Amniotic stem cell (primary cell): Measurements from ENCODE around the gene PREB.
"Not testable (repeated sequence)": the region's sequence is repeated elsewhere in the genome, so short reads cannot be mapped to it uniquely, and the experiment has no call there.

ENCODE experiments used
- DNase-seq: peaks from one replicate; lab custom pipeline; 2025; lab: John Stamatoyannopoulos, UW

Gene PREB, protein sequence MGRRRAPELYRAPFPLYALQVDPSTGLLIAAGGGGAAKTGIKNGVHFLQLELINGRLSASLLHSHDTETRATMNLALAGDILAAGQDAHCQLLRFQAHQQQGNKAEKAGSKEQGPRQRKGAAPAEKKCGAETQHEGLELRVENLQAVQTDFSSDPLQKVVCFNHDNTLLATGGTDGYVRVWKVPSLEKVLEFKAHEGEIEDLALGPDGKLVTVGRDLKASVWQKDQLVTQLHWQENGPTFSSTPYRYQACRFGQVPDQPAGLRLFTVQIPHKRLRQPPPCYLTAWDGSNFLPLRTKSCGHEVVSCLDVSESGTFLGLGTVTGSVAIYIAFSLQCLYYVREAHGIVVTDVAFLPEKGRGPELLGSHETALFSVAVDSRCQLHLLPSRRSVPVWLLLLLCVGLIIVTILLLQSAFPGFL

DNA sequence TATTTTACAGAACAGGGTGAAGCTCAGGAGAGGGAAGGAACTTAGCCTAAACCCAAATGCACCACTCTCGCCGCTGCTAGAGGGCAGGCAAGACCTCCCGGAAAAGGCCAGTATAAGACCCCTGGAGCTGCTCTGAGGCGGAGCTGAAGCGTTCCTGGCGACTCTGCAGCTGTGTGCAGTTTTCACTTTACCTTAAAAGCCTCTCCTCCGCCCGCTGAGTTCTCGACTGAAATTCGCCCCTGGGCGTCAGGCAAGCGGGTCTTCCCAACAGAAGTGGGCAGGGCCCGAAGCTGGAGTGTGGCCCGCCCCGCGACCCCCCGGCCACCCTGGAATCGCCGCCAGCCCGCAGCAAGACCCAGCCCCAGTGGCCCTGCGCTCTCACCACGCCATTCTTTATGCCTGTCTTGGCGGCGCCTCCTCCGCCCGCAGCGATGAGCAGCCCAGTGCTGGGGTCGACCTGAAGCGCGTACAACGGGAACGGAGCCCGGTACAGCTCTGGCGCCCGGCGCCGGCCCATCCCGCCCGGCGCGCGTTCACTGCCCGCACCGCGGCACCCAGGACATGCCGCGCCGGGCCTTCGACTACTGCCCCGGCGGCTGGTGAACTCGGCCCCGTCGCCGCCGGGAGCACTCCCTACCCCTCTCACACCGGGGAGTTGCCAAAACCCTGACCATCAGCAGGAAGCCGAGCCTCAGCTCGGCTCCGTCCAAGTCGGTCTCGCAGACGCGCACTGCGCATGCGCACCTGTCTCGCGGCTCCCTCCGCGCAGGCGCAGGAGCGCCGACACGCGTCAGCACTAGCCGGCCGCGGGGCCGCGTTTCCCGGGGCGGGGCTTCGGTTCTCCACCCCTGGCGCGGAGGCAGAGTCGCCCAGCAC lies at the start of gene PREB:
Gene PREB, minus strand, starts transcription at position 732 of the 876 bp plus-strand sequence. Its CDS starts 215 bp downstream, at position 517.
- peak; percentile 90 for DNase-seq

DNA sequence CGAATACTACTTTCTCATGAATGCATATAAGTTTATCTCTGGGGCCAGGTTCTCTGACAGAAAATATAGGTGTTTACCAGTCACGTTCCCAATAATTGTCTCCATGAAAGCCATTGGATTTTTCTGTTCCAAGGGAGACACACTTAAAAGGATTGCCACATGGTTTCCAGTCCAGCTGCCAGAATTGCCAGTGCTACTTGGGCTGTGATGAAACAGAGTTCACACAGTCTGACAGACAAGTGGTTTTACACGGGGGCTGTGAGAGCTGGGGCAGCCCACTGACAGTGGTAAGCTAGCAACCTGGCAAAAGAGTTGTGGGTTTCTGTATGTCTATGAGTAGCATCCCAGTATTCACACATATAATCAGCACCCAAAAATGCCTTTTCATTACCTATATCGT lies 49.7 kb upstream of the PREB start:
- DNase-seq: no peak

DNA sequence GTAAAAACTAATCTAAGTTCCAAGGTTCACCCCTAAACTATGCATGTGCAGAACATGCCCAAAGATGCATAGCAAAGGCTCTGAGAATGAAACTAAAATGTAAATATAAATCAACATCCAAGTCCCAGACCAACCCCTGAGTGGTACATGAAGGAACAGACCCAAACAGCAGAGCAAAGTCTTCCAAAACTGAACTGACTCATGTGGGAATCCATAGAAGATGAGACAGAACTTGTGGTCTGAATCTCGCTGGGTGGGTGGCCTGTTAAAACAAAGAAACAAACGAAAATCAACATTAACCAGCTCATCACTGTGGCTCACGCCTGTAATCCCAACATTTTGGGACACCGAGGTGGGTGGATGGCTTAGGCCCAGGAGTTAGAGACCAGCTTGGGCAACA lies 47.9 kb upstream of the PREB start:
- DNase-seq: no peak

DNA sequence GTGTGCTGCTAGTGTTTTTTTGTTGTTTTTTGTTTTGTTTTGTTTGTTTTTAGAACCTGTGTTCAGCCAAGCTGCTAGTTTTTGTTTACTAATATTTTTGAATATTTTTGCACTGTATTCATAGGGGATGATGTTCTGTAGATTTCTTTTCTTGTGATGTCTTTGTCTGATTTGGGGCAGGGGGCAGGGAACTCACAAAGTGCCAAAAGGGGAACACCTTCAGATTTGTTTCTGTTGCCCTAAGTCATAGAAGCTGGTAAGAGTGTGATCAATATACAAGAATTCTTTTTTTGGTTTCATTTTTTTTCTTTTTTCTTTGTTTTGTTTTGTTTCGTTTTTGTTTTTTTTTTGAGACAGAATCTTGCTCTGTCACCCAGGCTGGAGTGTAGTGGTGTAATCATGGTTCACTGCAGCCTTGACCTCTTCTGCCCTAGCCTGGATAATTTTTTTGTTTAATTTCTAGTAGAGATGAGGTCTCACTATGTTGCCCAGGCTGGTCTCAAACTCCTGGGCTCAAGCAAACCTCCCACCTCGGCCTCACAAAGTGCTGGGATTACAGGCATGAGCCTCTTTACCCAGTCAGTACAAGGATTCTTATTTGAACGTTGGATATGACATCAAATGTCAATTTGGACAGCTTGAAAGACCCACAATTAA lies 45.0 kb upstream of the PREB start:
- no peak for DNase-seq

DNA sequence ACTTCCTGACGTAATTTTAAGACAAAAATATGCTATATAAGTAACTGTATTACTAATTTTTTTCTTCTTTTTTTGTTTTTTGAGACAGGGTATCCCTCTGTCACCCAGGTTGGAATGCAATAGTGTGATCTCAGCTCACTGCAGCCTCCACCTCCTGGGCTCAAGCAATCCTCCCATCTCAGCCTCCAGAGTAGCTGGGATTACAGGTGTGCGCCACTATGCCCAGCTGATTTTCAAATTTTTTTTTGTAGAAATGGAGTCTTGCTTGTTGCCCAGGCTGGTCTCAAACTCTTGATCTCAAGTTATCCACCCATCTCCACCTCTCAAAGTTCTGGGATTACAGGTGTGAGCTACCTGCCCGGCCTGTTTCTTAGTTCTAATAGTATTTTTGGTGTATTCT lies 44.0 kb upstream of the PREB start:
- no peak for DNase-seq

DNA sequence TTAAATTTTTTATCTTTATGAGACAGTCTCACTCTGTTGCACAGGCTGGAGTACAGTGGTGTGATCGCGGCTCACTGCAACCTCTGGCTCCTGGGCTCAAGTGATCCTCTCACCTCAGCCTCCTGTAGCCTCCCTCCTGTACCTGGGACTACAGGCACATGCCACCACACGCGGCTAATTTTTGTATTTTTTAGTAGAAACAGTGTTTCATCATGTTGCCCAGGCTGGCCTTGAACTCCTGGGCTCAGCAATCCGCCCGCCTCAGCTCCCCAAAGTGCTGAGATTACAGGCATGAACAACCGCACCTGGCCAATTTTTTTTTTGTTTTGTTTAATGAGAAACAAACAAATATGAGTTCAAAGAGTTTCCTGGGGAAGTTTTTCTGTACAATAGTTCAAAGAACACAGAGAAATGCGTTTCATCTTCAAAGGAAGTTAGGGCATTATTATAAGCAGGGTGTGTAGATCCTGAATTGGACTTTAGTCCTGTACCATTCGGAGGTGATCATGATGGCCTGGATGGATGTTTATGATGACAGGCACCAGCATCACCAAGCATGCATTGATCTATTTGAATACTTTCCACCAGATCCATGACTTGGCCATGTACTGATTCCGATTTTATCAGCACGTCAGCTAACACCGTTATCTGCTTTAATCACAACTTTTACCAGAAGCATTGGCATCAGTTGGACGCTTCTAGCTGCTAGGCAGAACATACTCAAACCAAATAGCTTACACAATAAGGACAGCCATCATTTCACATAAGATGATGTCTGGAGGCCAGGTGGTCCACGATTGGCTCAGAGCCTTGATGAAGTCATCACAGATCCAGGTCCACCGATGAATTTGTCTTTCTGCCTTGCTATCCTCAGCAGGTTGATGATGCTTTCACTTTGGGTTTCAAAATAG lies 43.3 kb upstream of the PREB start:
- DNase-seq: no peak

DNA sequence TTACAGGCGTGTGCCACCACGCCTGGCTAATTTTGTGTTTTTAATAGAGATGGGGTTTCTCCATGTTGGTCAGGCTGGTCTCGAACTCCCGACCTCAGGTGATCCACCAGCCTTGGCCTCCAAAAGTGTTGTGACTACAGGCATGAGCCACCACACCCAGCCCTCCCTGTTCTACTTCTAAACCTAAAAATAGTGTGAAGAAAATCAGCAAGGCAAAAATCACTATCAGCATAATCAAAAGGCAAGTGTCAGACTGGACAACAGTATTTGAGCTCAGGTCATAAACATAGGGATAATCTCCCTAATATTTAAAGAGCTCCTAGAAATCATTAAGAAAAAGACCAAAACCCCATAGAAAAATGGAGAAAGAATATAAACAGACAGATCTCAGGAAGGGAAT lies 41.3 kb upstream of the PREB start:
- DNase-seq: not testable (repeated sequence)

DNA sequence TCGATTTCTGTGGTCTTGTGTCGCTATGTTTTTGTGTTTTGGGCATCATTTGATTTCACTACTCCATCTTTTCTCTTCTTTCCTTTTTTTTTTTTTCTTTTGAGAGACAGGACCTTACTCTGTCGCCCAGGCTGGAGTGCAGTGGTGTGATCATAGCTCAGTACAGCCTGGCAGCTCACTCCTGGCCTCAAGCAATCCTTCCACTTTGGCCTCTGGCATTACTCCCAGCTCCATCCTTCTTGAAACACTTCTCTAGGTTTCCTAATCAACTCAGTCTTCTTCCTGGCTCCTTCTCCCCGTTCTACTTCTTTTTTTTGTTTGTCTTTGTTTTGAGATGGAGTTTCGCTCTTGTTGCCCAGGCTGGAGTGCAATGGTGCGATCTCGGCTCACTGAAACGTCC lies 40.9 kb upstream of the PREB start:
- DNase-seq: no peak

DNA sequence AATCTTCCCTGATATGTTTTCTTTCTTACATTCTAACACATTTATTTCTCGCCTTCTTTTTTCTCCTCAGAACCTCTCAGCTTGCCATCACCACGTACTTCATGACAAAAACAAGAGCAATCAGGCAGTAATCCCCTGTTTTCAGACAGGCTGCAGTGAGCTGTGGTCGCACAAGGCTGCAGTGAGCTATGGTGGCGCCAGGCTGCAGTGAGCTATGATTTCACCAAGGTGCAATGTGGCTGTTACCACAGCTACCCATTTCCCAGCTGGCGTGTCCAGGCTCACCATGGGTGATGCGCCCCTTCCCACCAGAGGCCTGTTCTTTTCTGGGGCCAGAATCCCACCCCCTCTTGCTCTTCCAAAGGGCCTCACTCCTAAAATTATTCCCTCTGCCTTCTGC lies 40.2 kb upstream of the PREB start:
- no peak for DNase-seq

DNA sequence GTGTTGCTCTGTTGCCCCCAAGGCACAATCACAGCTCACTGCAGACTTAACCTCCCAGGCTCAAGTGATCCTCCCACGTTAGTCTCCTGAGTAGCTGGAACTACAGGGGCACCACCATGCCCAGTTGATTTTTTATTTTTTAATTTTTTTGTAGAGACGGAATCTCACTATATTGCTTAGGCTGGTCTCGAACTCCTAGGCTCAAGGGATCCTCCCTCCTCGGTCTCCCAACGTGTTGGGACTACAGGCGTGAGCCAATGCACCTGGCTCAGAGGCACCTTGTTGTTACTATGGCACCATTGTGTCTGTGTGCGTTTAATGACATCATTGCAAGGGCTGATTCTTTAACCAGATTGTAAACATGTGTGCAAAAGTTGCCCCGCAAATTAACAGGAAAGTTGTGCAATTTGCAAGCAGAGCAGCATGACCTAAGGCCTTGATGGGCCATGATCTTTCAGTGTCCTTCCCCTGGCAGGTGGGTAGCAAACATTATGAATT lies 37.0 kb upstream of the PREB start:
- DNase-seq: no peak

DNA sequence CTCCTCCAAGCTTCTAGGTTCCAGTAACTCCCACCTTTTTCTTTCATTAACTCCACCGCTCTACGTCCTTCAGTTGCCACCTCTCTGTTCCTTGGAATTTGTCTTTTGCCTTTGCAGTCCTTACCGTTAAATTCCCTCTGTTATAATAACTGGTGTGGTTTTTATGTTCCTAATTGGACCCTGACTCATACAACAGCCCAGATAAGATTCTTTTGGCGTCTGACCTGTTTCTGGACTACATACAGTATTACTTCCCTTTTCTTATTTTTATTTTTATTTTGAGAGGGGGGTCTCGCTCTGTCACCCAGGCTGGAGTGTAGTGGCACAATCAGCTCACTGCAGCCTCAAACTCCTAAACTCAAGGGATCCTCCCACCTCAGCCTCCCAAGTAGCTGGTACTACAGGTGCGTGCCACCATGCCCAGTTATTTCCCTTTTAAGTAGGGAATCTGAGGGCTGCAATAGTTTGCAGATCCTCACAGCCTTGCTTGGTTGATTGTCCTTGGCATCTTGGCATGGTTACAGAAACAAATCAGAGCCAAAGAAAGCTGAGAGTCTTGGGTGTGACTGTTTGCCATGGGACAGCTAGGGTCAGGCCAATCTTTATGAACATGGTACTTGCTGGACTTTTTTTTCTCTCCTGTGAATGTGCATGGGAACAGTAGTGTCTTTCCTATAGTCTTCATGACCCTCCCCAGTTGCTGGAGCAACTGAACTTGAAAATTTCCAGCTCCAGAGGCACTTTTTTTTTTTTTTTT lies 36.3 kb upstream of the PREB start:
- DNase-seq: no peak

DNA sequence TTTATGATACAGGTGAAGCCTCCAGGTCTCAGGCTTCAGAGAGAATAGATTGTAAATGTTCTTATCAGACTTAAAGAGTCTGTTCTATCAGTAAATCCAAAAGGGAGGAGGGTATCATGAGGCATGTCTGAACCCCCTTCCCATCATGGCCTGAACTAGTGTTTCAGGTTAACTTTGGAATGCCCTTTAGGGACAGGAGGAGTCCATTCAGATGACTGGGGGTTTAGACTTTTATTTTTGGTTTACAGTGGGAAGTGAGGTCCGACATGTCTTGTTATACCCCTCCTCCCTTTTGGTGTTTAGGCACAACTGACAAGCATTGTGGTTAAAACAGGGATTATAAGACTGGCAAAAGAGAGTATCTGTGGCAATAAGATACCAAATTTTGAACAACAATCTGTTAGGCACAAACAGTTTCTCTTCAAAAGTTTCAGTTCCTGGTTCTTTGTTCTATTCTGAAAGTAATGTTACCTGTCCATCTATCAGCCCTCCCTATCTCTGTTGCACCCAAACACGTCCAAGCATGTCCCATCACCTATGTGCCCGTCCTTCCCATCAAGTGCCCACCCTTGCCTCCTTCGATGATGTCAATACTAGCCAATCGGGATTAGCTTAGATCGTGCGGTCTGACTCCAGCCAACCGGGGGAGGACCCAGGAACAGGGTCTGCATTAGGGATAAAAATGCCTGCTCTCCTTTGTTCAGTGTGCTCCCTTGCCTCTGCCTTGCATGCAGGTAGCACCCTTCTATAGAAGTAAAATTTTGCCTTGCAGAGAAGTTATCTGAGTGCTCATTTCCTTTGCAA lies 30.7 kb upstream of the PREB start:
- DNase-seq: no peak

DNA sequence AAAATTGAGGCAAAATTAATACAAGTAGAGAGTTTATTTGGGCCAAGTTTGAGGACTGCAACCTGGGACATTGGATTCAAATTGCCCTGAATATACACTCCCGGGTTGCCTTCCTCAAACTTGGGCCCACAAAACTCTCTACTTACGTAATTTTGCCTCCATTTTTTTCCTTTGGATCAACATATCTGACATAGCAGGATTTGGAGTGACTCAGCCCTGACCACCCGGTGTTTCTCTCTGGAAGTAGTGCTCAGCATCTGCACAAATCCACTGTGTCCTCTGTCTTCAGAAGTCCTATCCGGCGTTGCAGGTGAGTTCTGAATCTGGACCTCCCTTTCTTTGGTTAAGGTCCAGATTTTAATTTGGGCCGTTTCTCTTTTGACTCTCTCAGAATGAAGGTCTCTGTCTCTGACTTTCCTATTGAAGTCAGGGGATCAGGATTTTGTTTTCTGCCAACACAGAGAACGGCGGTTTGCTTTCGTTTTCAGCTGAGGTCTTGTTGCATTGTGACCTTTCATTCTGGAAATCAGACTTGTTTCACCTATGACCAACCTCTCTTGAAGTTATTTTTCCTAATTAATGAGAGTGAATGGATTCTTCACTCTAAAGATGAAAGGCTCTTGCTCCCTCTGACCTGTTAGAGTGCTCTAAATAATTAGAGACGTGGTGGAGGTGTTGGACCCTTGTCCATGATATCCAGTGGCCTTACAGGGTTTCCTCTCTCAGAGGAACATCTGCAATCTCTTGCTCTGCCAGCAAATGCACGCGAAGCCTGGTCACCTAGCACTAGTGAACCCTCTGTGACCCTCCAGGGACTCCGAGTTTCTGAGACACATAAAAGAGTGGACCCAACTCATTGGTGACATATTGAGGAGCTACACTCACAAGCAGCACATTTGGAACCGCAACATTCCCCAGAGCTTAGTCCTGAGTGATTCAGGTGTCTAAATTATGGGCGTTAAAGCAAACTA lies 28.0 kb upstream of the PREB start:
- no peak for DNase-seq

DNA sequence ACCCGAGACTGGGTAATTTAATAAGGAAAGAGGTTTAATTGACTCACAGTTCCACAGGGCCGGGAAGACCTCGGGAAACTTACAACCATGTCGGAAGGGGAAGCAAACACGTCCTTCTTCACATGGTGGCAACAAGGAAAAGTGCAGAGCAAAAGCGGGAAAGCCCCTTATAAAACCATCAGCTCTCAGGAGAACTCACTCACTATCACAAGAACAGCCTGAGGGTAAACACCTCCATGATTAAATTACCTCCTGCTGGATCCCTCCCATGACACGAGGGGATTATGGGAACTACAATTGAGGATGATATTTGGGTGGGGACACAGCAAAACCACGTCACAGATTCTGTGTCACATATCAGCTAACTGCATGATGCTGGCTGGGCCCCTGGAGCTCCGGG lies 25.8 kb upstream of the PREB start:
- no peak for DNase-seq

DNA sequence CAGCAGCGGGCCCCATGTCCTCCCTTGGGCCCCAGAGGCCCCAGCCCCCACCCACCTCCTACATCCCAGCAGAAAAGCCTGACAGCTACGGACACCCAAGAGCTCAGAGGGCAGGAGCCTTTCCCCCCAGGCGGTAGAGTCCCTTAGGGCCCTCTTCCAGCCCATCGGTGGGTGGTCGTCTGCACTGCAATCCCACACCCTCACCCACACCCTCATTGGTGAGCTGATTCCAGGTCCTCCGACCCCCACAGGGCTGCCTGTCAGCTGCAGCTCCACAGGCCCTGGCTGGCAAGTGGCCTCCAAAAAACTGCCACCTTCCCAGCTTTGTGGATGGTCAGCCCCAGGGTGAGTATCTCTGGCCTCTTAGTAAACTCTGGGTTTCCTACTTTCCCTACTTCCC lies 24.8 kb upstream of the PREB start:
- no peak for DNase-seq

DNA sequence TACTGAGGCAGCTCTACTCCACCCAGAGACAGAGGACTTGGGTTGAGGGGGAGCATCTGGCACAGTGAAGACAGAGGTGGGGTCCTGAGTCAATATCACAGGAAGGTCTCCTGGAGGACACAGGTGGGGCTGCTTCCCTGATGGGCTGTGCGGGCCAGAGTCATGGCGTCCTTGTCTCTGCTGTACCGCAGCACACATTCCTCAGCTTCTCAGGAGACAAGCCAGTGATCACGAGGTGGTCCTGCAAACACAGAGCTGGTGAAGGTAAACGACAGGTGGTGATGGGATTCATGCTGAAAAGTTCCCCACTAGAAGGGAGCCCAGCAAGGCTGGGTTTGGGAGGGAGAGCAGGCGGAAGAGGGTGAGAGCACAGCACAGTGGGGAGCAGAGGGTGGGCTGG lies 24.0 kb upstream of the PREB start:
- DNase-seq: no peak

DNA sequence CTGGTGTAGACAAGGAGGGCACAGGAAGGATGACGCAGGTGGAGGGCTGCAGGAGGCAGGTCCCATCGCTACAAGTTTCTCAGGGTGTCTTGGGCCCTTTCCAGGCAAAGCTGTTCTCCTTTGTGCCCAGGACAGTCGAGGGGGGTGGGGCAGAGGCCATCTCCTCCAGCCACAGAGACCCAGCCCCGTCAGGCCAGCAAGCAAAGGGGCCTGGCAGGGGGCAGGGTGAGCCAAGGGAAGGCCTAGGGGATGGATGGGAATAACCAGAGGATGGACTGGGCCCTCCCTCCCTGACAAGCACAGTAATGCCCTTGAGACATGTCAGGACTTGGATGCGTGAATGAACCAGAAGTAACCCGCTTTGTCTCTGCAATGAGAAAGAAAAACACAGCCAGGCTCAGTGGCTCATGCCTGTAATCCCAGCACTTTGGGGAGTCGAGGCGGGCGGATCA lies 20.7 kb upstream of the PREB start:
- DNase-seq: no peak

DNA sequence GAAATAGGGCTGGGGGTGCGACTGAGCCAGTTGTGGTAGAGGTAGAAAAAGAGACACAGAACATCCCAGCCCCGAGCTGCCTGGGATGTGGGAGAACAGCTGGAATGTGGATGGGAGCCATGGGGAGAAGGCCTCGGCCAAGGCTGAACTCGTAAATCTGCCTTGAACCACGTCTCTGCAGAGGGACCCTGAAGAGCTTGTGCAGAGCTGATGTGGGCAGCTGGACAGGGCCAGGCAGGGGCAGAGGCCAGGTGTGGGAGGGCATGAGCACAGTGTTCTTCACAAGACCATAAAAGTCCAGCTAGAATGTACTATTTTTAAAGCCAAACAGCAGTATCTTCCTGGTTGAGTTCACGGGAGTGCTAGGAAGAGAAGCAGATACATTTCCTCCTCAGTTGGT lies 20.1 kb upstream of the PREB start:
- DNase-seq: no peak
